WI38 (cell line): Measurements from ENCODE around the gene CCDC188.

Experiments
- H3K4me3 ChIP-seq: 2 replicates; pipeline ENCODE4 v1.5.1; 2011; ENCODE audit warnings: low read depth, mild to moderate bottlenecking, control low read depth, low read length
- TF ChIP-seq, protein P1 (sequence below): IDR thresholded peaks from 2 replicates; pipeline ENCODE4 v1.5.1; 2012; ENCODE audit warnings: low read depth, mild to moderate bottlenecking, control low read depth, low read length

The CCDC188 gene

GRCh38 chr22:20157430-20158183 lies 6.8 kb upstream of the CCDC188 start:
- H3K4me3 ChIP-seq = no peak overlapping the region
- TF ChIP-seq, protein P1, sequence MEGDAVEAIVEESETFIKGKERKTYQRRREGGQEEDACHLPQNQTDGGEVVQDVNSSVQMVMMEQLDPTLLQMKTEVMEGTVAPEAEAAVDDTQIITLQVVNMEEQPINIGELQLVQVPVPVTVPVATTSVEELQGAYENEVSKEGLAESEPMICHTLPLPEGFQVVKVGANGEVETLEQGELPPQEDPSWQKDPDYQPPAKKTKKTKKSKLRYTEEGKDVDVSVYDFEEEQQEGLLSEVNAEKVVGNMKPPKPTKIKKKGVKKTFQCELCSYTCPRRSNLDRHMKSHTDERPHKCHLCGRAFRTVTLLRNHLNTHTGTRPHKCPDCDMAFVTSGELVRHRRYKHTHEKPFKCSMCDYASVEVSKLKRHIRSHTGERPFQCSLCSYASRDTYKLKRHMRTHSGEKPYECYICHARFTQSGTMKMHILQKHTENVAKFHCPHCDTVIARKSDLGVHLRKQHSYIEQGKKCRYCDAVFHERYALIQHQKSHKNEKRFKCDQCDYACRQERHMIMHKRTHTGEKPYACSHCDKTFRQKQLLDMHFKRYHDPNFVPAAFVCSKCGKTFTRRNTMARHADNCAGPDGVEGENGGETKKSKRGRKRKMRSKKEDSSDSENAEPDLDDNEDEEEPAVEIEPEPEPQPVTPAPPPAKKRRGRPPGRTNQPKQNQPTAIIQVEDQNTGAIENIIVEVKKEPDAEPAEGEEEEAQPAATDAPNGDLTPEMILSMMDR = no peak

DNA sequence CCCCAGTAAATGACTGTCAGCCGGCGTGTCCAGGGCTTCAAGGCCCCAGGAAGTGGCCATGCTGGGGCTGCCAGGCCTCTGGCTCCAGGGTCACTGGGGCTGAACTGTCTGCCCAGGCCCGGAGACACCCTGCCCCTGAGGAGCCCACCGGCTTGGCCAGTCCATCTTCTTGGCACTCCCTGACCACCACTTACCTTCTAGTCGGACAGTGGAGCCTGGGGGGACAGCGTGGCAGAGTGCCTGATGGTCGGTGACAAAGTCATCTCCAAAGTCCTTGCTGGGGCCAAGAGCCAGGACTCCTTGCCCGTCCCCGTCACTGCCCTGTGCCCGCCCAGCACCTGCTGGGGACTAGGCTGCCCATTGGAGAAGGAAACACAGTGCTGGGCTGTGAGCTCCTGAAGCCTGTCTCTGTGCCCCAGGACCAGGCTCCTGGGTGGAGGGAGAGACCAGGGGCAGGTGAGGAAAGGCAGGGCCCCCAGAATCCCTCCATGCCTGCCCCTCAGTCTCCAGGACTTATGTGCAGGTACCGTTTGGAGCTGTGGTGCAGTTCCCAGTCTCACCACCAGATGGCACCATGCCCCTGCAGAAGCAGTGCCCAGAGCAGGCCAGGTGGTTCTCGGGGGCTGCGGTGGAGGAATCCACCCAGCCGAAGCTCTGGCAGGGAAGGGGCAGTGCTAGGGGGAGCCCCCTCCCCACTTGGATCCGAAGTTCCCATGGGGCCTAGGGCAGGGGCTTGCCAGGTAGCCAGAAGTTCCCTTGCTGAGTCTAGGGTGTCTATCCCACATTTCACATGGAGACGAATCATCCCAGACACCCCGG lies 6.0 kb upstream of the CCDC188 start:
- H3K4me3 ChIP-seq = no peak overlapping the region
- TF ChIP-seq, protein P1 = peak; percentile 97

- TF ChIP-seq, protein P1 = no peak
Measured at GRCh38 chr22:20156042-20156389, 5.2 kb upstream of the CCDC188 start.

DNA sequence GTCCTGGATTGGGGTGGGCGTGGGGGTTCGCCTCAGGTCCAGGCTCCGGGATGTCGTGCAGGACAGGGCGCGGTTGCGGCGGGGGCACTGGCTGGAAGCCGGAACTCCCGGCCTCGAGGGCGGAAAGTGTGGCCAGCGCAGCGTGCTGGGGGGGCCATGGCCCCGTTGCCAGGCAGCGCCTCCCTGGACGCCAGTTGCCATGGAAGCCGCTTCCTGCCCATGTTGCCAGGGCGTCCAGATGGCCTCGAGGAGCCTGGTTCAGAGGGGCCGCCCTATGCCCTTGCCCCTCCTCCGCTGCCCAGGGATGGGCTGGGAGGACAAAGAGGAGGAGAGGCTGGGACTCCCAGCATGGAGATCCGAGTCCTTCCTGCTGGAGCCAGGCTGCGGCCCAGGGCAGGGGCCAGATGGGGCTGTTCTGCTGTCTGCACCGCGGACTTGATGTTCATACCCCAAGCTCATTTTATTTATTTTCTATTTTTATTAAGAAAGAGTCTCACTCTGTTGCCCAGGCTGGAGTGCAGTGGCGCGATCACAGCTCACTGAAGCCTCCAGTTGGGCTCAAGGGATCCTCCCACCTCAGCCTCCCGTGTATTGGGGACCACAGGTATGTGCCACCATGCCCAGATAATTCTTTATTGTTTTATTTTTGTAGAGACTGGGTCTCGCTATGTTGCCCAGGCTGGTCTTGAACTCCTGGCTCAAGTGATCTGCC lies 4.6 kb upstream of the CCDC188 start:
- TF ChIP-seq, protein P1 = no peak
- no peak overlapping the region for H3K4me3 ChIP-seq

More at GRCh38 chr22:20156042-20156389, 5.2 kb upstream of the CCDC188 start:
- H3K4me3 ChIP-seq = no peak overlapping the region

GRCh38 chr22:20154602-20155187 lies 3.8 kb upstream of the CCDC188 start:
- TF ChIP-seq, protein P1 = no peak
- H3K4me3 ChIP-seq = no peak overlapping the region

- H3K4me3 ChIP-seq = no peak overlapping the region
- TF ChIP-seq, protein P1 = no peak
Measured at GRCh38 chr22:20153945-20154344, 3.1 kb upstream of the CCDC188 start.
